HFF-Myc (cell line): ENCODE results near the gene URM1.

ENCODE experiments used
- DNase-seq: peaks from one replicate; pipeline ENCODE4 v3.0.0-alpha.2; 2011; ENCODE audit warnings: low read depth; ENCODE audit errors: extremely low read depth
- H3K4me3 ChIP-seq: replicated peaks from 2 replicates; pipeline ENCODE4 v1.5.1; 2011; ENCODE audit warnings: low read depth, mild to moderate bottlenecking, control low read depth, low read length
- CTCF ChIP-seq: IDR thresholded peaks from 2 replicates; pipeline ENCODE4 v1.5.1; 2012; ENCODE audit warnings: mild to moderate bottlenecking, low read depth, low read length, control low read depth; ENCODE audit errors: missing control alignments

The URM1 gene

GRCh38 chr9:128429513-128430086, 58.4 kb downstream of the URM1 start:
- TF ChIP-seq CTCF: no peak
- no peak overlapping the region for H3K4me3 ChIP-seq
- no peak for DNase-seq

GRCh38 chr9:128431207-128431606, 60.0 kb downstream of the URM1 start:
- DNase-seq: no peak
- TF ChIP-seq CTCF: no peak
- H3K4me3 ChIP-seq: no peak overlapping the region

- DNase-seq: no peak
- no peak overlapping the region for H3K4me3 ChIP-seq
- no peak for TF ChIP-seq CTCF
Measured at GRCh38 chr9:128434340-128434739, 63.2 kb downstream of the URM1 start.

GRCh38 chr9:128435611-128436010, 64.4 kb downstream of the URM1 start:
- no peak for DNase-seq
- TF ChIP-seq CTCF: no peak
- H3K4me3 ChIP-seq: no peak overlapping the region

DNA sequence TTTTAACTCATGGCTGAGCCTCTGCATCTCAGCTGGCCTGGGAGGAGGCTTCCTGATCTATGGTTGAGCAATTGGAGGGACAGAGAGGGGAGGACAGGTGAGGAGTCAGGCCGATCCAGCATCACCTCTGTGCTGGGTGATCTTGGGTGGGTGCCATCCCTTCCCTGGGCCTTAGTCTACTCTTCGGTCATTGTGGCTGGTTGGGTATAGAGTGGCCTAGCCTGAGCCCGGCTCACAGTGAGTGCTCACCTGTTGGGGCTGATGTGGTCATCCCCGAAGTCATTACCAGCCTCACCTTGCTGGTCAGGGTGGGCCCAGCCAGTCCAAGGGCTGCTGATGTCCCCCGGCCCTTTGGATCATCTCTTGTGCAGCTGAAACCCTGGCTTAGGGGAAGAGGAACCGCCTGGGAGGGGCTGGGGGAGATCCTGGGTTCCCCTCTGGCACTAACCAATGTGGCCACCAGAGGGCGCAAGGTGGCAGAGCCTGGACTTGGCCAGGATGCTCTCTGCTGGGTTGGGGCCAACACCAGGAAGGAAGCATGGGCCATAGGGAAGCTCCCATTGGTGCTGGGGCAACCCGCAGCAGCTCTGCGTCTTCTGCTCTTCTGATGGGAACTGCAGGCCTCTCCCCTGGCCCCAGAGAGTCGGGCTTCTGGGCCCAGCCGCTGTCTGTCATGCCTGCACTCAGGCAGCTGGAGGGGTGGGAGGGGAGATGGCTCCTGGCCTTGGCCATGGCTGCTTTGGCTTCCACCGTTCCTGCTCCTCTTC, 67.4 kb downstream of the URM1 start:
- peak; percentile 94 for TF ChIP-seq CTCF
- DNase-seq: peak; percentile 55
- no peak overlapping the region for H3K4me3 ChIP-seq

- H3K4me3 ChIP-seq: no peak overlapping the region
- no peak for TF ChIP-seq CTCF
- DNase-seq: no peak
Measured at GRCh38 chr9:128439273-128439672, 68.1 kb downstream of the URM1 start.
